Hepatocyte (in vitro differentiated cells): ENCODE measurements around the gene FGF7.

ENCODE experiments used
- EZH2 ChIP-seq: fragments of 200-600 bp; sonication (generic); IDR thresholded peaks from 2 replicates; pipeline ENCODE4 v1.6.1; 2016; ENCODE audit warnings: antibody characterized with exemption, mild to moderate bottlenecking, borderline replicate concordance
- EZH2phosphoT487 ChIP-seq: fragments of 200-600 bp; sonication (generic); IDR thresholded peaks from one replicate; pipeline ENCODE4 v1.6.1; 2018; ENCODE audit warnings: antibody characterized with exemption, mild to moderate bottlenecking, low read depth, moderate library complexity; ENCODE audit not compliant: unreplicated experiment, severe bottlenecking
- TF ChIP-seq, protein P1 (sequence below): fragments of 200-600 bp; sonication (generic); IDR thresholded peaks from 2 replicates; pipeline ENCODE4 v1.5.1; 2016; ENCODE audit warnings: antibody characterized with exemption, mild to moderate bottlenecking; ENCODE audit not compliant: poor library complexity

DNA sequence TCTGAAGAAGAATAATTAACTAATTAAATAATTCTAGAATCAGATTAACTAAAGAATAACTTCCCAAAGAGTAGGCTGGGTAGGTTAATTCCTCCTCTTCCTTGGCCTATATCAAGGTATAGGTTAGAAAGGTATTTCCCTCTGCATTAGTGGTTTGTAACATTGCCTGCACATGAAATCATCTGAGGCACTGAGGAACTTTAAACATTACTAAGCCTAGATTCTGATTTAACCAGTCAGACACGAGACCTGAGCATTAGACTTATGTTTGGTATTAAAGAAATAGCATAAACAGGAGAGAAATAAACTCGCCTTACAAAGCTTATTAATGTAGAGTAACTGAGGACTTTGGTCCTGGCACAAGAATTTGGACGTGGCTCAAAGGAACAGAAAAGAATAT, 84.2 kb downstream of the FGF7 start:
- TF ChIP-seq EZH2: no peak
- TF ChIP-seq, protein P1, sequence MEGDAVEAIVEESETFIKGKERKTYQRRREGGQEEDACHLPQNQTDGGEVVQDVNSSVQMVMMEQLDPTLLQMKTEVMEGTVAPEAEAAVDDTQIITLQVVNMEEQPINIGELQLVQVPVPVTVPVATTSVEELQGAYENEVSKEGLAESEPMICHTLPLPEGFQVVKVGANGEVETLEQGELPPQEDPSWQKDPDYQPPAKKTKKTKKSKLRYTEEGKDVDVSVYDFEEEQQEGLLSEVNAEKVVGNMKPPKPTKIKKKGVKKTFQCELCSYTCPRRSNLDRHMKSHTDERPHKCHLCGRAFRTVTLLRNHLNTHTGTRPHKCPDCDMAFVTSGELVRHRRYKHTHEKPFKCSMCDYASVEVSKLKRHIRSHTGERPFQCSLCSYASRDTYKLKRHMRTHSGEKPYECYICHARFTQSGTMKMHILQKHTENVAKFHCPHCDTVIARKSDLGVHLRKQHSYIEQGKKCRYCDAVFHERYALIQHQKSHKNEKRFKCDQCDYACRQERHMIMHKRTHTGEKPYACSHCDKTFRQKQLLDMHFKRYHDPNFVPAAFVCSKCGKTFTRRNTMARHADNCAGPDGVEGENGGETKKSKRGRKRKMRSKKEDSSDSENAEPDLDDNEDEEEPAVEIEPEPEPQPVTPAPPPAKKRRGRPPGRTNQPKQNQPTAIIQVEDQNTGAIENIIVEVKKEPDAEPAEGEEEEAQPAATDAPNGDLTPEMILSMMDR: no peak
- no peak for TF ChIP-seq EZH2phosphoT487
